MCF 10A (cell line): Measurements from ENCODE around the gene TNFRSF1B. TPM values are rescaled to one million over a fixed set of nuclear protein-coding genes. Genes with fewer than 3 reads are reported as not detected.

Experiments used
- BruUV-seq: library from RNA; stranded (reverse); fragments of 400-500 nt; replicated peaks from 2 replicates; lab custom pipeline; 2021; lab: Mats Ljungman, UMichigan
- CTCF ChIA-PET: fragments of 300-600 bp; sonication (Branson Sonifier 250); formaldehyde crosslinking; extraction: SDS; loops from one replicate; lab custom pipeline; 2021; ENCODE audit warnings: antibody characterized with exemption, inconsistent platforms; lab: Yijun Ruan, JAX
- POLR2A ChIA-PET: fragments of 300-600, 350-650 bp; sonication (Branson Sonifier 250); formaldehyde crosslinking; extraction: SDS; loops from one replicate; lab custom pipeline; 2020; ENCODE audit warnings: antibody characterized with exemption, inconsistent platforms; lab: Yijun Ruan, JAX
- DNase-seq: peaks from one replicate; pipeline ENCODE4 v3.0.0-alpha.2; 2018; ENCODE audit not compliant: unreplicated experiment
- H3K27ac Mint-ChIP-seq: one replicate; pipeline ENCODE4 v1.8.0; 2022; ENCODE audit warnings: mild to moderate bottlenecking, low read depth, mixed read lengths; ENCODE audit not compliant: unreplicated experiment
- H3K27me3 Mint-ChIP-seq: one replicate; pipeline ENCODE4 v1.8.0; 2022; ENCODE audit warnings: mixed read lengths; ENCODE audit not compliant: insufficient read depth, unreplicated experiment
- H3K36me3 Mint-ChIP-seq: one replicate; pipeline ENCODE4 v1.8.0; 2022; ENCODE audit warnings: mild to moderate bottlenecking, moderate library complexity, mixed read lengths; ENCODE audit not compliant: insufficient read depth, unreplicated experiment
- H3K4me1 Mint-ChIP-seq: one replicate; pipeline ENCODE4 v1.8.0; 2022; ENCODE audit warnings: mixed read lengths; ENCODE audit not compliant: insufficient read depth, unreplicated experiment
- H3K4me3 Mint-ChIP-seq: one replicate; pipeline ENCODE4 v1.8.0; 2022; ENCODE audit warnings: mild to moderate bottlenecking, moderate library complexity, mixed read lengths; ENCODE audit not compliant: unreplicated experiment
- H3K9me3 Mint-ChIP-seq: one replicate; pipeline ENCODE4 v1.8.0; 2022; ENCODE audit warnings: mixed read lengths; ENCODE audit not compliant: unreplicated experiment
- intact Hi-C: fragments of 100-400 bp; cut with micrococcal nuclease; formaldehyde crosslinking; loops from 2 replicates; pipeline ENCODE4 v1.14.1; 2022
- total RNA-seq: library from RNA; stranded (reverse); gene quantifications from 2 replicates; pipeline ENCODE4 v1.2.3, GENCODE V29; 2022
- TF ChIP-seq, protein P1 (sequence below): fragments of 200-600 bp; IDR thresholded peaks from one replicate; pipeline ENCODE4 v1.8.0; 2022; ENCODE audit warnings: antibody characterized with exemption, mild to moderate bottlenecking; ENCODE audit not compliant: unreplicated experiment

Gene TNFRSF1B
- total RNA-seq, 1 experiment from 2014 or later: not detected

DNA sequence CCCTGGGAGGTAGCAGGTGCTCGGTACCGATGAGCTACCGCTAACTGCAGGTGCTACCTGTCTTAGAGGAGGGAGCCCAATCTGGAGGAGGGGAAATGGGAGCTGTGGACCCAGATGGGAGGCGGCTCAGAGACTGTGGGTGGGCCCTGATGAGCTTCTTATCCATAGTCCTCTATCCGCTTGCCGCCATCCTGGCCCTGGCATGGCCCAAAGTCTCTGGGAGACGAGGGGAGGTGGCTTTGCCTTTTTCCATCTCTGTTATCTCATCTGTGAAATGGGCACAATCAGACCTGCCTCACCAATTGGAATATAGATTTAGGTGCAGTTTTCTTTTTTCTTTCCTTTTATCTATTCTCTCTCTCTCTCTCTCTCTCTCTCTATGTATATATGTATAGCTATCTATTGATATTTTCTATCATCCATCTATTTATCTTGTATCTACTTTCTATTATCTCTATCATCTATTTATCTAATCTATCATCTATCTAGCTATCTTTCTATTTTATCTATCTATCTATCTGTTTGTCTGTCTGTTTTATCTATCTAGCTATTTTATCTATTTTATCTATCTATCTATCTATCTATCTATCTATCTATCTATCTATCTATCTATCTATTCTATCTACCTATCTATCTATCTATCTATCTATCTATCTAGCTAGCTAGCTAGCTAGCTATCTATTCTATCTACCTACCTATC is 16.5 kb downstream of the TNFRSF1B start:
- no peaks in the 10 kb centered on the region for H3K9me3 Mint-ChIP-seq
- TF ChIP-seq, protein P1, sequence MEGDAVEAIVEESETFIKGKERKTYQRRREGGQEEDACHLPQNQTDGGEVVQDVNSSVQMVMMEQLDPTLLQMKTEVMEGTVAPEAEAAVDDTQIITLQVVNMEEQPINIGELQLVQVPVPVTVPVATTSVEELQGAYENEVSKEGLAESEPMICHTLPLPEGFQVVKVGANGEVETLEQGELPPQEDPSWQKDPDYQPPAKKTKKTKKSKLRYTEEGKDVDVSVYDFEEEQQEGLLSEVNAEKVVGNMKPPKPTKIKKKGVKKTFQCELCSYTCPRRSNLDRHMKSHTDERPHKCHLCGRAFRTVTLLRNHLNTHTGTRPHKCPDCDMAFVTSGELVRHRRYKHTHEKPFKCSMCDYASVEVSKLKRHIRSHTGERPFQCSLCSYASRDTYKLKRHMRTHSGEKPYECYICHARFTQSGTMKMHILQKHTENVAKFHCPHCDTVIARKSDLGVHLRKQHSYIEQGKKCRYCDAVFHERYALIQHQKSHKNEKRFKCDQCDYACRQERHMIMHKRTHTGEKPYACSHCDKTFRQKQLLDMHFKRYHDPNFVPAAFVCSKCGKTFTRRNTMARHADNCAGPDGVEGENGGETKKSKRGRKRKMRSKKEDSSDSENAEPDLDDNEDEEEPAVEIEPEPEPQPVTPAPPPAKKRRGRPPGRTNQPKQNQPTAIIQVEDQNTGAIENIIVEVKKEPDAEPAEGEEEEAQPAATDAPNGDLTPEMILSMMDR: no peak
- ChIA-PET CTCF (interaction anchor here (0.6 to 1.1 kb wide), 4 partner anchors 26 to 144 kb away, joined by 3 to 5 read pairs (median 3); no protein-coding TSS in a partner anchor), POLR2A (interaction anchor here (0.6 kb wide), 1 partner anchor 187 kb away, joined by 4 read pairs; no protein-coding TSS in a partner anchor)
- peaks cover 36% of the 10 kb centered on the region for H3K27me3 Mint-ChIP-seq
- intact Hi-C loops: no loop called here
- H3K36me3 Mint-ChIP-seq: no peaks in the 10 kb centered on the region
- DNase-seq: no peak
- BruUV-seq: no TSS peak
- peaks cover 5% of the 10 kb centered on the region for H3K4me1 Mint-ChIP-seq
- no peak overlapping the region for H3K4me3 Mint-ChIP-seq
- no peak overlapping the region for H3K27ac Mint-ChIP-seq

DNA sequence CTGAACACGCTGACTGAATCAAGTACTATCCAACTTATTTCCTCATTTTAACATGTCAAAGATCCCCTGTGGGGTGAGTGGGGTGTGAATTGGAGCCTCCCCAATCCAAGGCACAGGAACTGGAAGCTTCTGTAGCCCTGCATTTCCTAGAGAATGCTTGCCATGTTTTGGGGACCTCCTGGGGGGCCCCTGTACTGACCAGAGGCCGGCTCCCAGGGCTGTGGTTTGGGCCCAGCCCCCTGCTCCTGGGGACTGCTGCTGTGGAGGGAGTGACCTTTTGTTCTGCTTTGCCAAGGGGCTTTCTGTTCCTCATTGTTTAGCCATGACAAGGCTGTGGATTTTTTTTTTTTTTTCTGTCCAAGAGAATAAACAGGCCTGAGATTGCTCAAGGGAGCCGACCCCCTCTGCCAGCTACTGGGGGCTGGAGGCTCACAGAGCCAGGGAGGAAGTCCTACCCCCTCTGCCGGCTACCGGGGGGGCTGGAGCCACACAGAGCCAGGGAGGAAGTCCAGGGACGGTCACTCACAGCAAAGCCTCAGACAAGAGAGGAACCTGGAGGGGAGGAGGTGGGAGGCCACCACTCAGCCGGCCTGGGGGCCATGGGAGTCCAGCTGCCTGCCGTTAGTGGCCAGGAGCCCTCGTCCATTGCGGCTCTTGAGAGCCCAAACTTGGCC is 17.4 kb downstream of the TNFRSF1B start:
- Mint-ChIP-seq H3K9me3 (no peaks in the 10 kb centered on the region), H3K4me3 (no peak overlapping the region), H3K27me3 (peaks cover 34% of the 10 kb centered on the region), H3K4me1 (no peaks in the 10 kb centered on the region), H3K27ac (no peak overlapping the region), H3K36me3 (no peaks in the 10 kb centered on the region)
- intact Hi-C loops: no loop called here
- ChIA-PET CTCF (interaction anchor here (0.9 to 1.3 kb wide), 3 partner anchors 25 to 60 kb away, joined by 3 to 5 read pairs (median 4); no protein-coding TSS in a partner anchor), POLR2A (interaction anchor here (0.6 kb wide), 2 partner anchors 99 to 188 kb away, joined by 3 to 4 read pairs; no protein-coding TSS in a partner anchor)
- no TSS peak for BruUV-seq
- DNase-seq: no peak
- TF ChIP-seq, protein P1: no peak

DNA sequence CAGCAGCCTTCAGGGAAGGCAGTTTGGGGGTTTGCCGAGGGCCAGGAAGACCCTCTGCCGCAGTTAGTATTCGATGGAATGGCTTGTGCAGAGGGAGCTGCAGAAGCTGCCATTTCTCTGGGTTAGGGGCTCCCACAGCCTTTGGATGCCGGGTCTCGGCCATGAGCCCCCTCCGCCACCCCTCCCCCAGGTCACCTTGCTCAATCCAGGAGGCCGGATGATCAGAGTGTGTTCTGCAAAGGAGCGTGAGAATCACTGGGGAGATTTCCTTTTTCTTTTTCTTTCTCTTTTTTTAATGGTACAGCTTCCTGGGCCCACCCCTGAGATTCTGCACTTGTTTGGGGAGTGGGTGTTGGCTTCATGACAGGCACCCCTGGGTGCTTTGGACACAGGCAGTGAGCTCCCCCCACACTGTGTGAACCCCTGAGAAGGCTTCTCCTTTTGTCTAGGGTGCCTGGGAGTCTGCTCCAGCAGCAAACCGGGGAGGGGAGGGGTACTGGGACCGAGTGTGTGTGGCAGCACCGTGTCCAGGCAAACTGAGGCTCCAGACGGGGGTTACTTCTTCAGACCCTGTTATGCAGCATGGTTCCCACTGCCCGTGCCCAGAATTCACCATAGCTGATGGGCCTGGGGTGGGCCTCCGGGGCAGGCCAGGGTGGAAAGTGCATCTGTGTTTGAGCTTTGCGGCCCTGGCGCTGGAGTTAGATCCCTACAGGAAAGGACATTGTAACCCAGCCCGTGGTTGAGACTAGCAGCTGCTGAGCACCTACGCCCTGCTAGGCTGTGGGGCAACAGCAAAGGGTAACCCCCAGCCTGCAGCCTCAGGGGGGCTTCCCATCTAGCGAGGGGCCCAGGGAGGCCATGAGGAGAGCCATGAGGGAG is 18.5 kb downstream of the TNFRSF1B start:
- Mint-ChIP-seq H3K36me3 (no peaks in the 10 kb centered on the region), H3K27ac (no peak overlapping the region), H3K4me1 (no peaks in the 10 kb centered on the region), H3K4me3 (no peak overlapping the region), H3K27me3 (peaks cover 40% of the 10 kb centered on the region), H3K9me3 (no peaks in the 10 kb centered on the region)
- DNase-seq: no peak
- POLR2A ChIA-PET: interaction anchor here (0.9 kb wide), 1 partner anchor 42 kb away, joined by 3 read pairs; no protein-coding TSS in a partner anchor
- BruUV-seq: no TSS peak
- TF ChIP-seq, protein P1: no peak
- CTCF ChIA-PET: interaction anchor here (0.6 to 1.3 kb wide), 3 partner anchors 35 to 474 kb away, joined by 3 to 4 read pairs (median 4); no protein-coding TSS in a partner anchor
- intact Hi-C loops: no loop called here
